Smooth muscle cell (in vitro differentiated cells): ENCODE data around the gene C19orf81. TPM values are rescaled to one million over a fixed set of nuclear protein-coding genes. Genes with fewer than 3 reads are reported as not detected.

ENCODE experiments used
- DNase-seq: peaks from one replicate; lab custom pipeline; 2025; ENCODE audit not compliant: unreplicated experiment; lab: John Stamatoyannopoulos, UW
- H2AFZ ChIP-seq: fragments of 200-600 bp; sonication (generic); 2 replicates; pipeline ENCODE4 v1.6.0; 2016; ENCODE audit warnings: antibody characterized with exemption, low read depth, mild to moderate bottlenecking
- H3F3A ChIP-seq: fragments of 200-600 bp; sonication (generic); 2 replicates; pipeline ENCODE4 v1.6.0; 2017; ENCODE audit warnings: antibody characterized with exemption, low read depth
- H3K27ac ChIP-seq: fragments of 200-600 bp; sonication (generic); 2 replicates; pipeline ENCODE4 v1.5.1; 2016; ENCODE audit warnings: low read depth, mild to moderate bottlenecking
- H3K27me3 ChIP-seq: fragments of 200-600 bp; sonication (generic); 2 replicates; pipeline ENCODE4 v1.6.1; 2016; ENCODE audit warnings: low read depth, mild to moderate bottlenecking
- H3K36me3 ChIP-seq: fragments of 200-600 bp; sonication (generic); 2 replicates; pipeline ENCODE4 v1.5.1; 2016; ENCODE audit warnings: low read depth
- H3K4me1 ChIP-seq: fragments of 200-600 bp; sonication (generic); 2 replicates; pipeline ENCODE4 v1.5.1; 2016; ENCODE audit warnings: low read depth
- H3K4me2 ChIP-seq: fragments of 200-600 bp; sonication (generic); 2 replicates; pipeline ENCODE4 v1.6.0; 2016; ENCODE audit warnings: mild to moderate bottlenecking
- H3K4me3 ChIP-seq: fragments of 200-600 bp; sonication (generic); 2 replicates; pipeline ENCODE4 v1.5.1; 2016; ENCODE audit warnings: mild to moderate bottlenecking
- H3K79me2 ChIP-seq: fragments of 200-600 bp; sonication (generic); 2 replicates; pipeline ENCODE4 v1.6.0; 2016; ENCODE audit warnings: low read depth, mild to moderate bottlenecking
- H3K9ac ChIP-seq: fragments of 200-600 bp; sonication (generic); 2 replicates; pipeline ENCODE4 v1.6.0; 2016; ENCODE audit warnings: low read depth
- H3K9me3 ChIP-seq: fragments of 200-600 bp; sonication (generic); replicated peaks from 2 replicates; pipeline ENCODE4 v1.5.1; 2016; ENCODE audit warnings: low read depth
- H4K20me1 ChIP-seq: fragments of 200-600 bp; sonication (generic); 2 replicates; pipeline ENCODE4 v1.6.0; 2016; ENCODE audit warnings: low read depth
- CTCF ChIP-seq: fragments of 200-600 bp; sonication (generic); IDR thresholded peaks from 2 replicates; pipeline ENCODE4 v1.5.1; 2017; ENCODE audit warnings: borderline replicate concordance, mild to moderate bottlenecking, antibody characterized with exemption; ENCODE audit not compliant: insufficient read depth, poor library complexity, severe bottlenecking
- WGBS: methylation state at CpG from one replicate; pipeline ENCODE4 v1.1.7; 2016; ENCODE audit warnings: low lambda C conversion rate; 5-methylcytosine and 5-hydroxymethylcytosine counted together
- polyA plus RNA-seq: library from polyadenylated mRNA; unstranded; fragments of >200 nt; fragmentation: Nextera tagmentation; extraction: Ambion mirVana; gene quantifications from 2 replicates; pipeline ENCODE4 v1.2.1, GENCODE V29; 2016
- total RNA-seq: library from RNA; depleted of rRNA; stranded (reverse); fragments of >200 nt; gene quantifications from 2 replicates; pipeline ENCODE4 v1.2.3, GENCODE V29; 2014

Gene C19orf81
- total and polyA plus RNA-seq, 2 experiments from 2014 or later, result 1.7 to 13.5 TPM

DNA sequence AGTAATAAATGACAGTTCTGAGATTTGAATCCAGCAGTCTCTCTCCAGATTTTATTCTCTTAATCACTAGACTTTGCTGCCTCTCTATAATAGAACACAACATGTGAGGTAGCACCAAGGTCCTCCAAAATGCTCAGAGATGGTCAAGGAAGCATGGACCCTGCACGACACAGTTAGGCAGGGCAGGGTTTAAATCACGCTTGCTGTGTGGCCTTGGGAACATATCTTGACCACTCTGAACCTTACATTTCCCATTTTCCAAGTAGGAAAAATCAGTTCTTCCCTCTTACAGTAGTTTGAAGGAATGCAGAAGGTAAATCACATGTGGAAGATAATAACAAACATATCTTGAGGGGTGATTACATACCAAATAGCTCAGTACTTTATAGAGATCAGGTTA lies 15.9 kb upstream of the C19orf81 start:
- H3K27me3 ChIP-seq, result peaks cover 17% of the 10 kb centered on the region
- H3K9me3 ChIP-seq, result peaks cover 8% of the 10 kb centered on the region
- no peaks in the 10 kb centered on the region for H3F3A ChIP-seq
- no peaks in the 10 kb centered on the region for H3K36me3 ChIP-seq
- H3K27ac ChIP-seq, result no peak overlapping the region
- no peak overlapping the region for H2AFZ ChIP-seq
- no peak overlapping the region for H3K9ac ChIP-seq
- 75% methylated on average over 2 of the region's 2 CpGs for WGBS
- no peak for DNase-seq
- no peaks in the 10 kb centered on the region for H3K4me1 ChIP-seq
- H3K79me2 ChIP-seq, result no peaks in the 10 kb centered on the region
- H3K4me3 ChIP-seq, result no peak overlapping the region
- no peak overlapping the region for H3K4me2 ChIP-seq
- TF ChIP-seq CTCF, result no peak
- no peaks in the 10 kb centered on the region for H4K20me1 ChIP-seq

DNA sequence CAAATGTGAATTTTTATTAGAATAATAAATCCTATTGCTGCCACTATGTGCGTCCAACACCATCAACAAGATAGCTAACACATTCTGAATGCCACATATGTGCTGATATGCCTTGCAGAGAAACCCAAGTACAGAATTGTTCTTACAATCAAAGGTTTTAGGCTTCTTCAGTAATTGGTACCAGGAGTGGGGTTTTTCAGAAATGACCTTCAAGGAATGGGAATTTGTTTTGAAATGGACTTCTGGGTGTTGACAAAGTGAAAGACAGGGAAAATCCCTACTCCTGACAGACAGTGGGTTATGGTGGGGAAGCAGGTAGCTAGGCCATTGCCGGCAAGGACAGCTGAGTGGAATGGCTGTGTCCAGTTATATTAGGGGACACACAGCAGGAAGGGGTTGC lies 15.3 kb upstream of the C19orf81 start:
- Histone ChIP-seq H3K36me3 (no peaks in the 10 kb centered on the region), H3K79me2 (no peaks in the 10 kb centered on the region), H3K9me3 (peaks cover 8% of the 10 kb centered on the region), H3K4me1 (no peaks in the 10 kb centered on the region), H3K9ac (no peak overlapping the region), H3K27ac (no peak overlapping the region), H2AFZ (no peak overlapping the region), H3F3A (no peaks in the 10 kb centered on the region), H3K4me3 (no peak overlapping the region), H3K4me2 (no peak overlapping the region), H4K20me1 (no peaks in the 10 kb centered on the region), H3K27me3 (peaks cover 24% of the 10 kb centered on the region)
- no peak for TF ChIP-seq CTCF
- no peak for DNase-seq
- 94% methylated on average over 2 of the region's 2 CpGs for WGBS

DNA sequence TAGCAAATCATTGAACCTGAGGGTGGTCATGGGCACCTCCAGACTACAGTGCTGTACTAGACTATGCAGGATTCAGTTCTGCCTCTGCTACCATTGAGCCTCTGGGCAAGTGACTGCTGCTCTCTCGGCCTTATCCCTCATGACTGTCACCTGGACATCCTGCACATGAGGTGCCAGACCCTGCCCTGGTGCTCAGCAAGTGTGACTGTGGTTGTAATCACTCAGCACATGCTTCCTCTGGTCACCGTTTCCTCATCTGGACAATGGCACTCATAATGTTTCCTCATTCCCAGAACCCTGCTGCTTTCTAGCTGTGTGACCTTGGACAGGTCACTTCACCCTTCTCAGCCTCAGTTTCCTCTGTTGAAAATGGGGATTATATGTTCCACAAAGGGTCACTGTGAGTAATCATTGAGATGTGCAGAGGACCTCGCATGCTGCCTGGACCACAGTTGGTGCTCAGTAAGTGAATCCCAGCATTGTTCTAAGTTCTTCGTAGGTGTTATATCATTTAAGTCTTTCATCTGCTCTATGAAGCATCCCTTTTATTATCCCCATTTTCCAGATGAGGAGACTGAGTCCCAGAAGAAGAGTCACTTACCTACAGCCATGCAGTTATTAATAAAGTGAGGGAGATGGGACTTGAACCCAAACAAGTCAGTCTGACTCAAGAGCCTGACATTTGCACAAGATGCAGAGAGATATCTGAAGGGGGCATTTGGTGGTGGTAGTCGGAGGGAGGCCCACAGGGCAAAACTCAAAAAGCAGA lies 12.7 kb upstream of the C19orf81 start:
- no peak overlapping the region for H3K27ac ChIP-seq
- H3K9ac ChIP-seq, result no peak overlapping the region
- 78% methylated on average over 5 of the region's 5 CpGs for whole genome bisulfite sequencing
- H3K4me1 ChIP-seq, result no peaks in the 10 kb centered on the region
- no peaks in the 10 kb centered on the region for H3K79me2 ChIP-seq
- H4K20me1 ChIP-seq, result no peaks in the 10 kb centered on the region
- H3K4me3 ChIP-seq, result no peak overlapping the region
- H3K4me2 ChIP-seq, result no peak overlapping the region
- no peak for DNase-seq
- TF ChIP-seq CTCF, result no peak
- no peak overlapping the region for H2AFZ ChIP-seq
- H3K36me3 ChIP-seq, result no peaks in the 10 kb centered on the region
- peaks cover 8% of the 10 kb centered on the region for H3K9me3 ChIP-seq
- no peaks in the 10 kb centered on the region for H3F3A ChIP-seq
- peaks cover 25% of the 10 kb centered on the region for H3K27me3 ChIP-seq

DNA sequence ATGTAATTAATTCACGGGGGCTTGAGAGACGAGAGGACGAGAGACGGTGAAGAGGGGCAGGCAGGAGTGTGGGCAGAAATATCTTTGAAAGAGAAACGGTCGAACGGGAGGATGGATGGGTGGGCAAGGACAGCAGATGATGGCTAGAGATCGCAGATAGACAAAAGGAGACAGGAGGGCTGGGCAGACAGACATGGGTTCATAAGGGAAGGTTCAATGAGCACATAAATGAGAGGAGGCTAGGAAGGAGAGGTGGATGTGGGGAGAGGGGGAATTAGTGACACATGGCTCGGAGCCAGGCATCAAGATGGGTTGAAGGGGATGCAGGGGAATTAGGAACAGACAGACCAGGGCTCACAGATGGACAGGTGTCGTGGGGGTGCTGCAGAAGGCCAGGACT lies 10.6 kb upstream of the C19orf81 start:
- Histone ChIP-seq H4K20me1 (no peaks in the 10 kb centered on the region), H3K27ac (no peak overlapping the region), H3K9me3 (peaks cover 6% of the 10 kb centered on the region), H3K79me2 (no peaks in the 10 kb centered on the region), H3K4me2 (peak overlapping the region; percentile 92), H3K27me3 (peaks cover 25% of the 10 kb centered on the region), H2AFZ (no peak overlapping the region), H3K4me1 (no peaks in the 10 kb centered on the region), H3F3A (no peaks in the 10 kb centered on the region), H3K36me3 (no peaks in the 10 kb centered on the region), H3K4me3 (no peak overlapping the region), H3K9ac (no peak overlapping the region)
- no peak for TF ChIP-seq CTCF
- no peak for DNase-seq
- 63% methylated on average over 10 of the region's 10 CpGs for WGBS
